HG03342 (cell line): ENCODE measurements around the gene PLPPR1.

Experiments used
- ATAC-seq: cut with Tn5 transposase; IDR thresholded peaks from one replicate; pipeline ENCODE4 v1.9.1; 2021; ENCODE audit warnings: mild to moderate bottlenecking, moderate library complexity; ENCODE audit not compliant: unreplicated experiment

The PLPPR1 gene

GRCh38 chr9:101336091-101336490, 307.6 kb downstream of the PLPPR1 start:
- ATAC-seq: no peak

- no peak for ATAC-seq
These were observed 308.7 kb downstream of the PLPPR1 start for GRCh38 chr9:101337237-101337636.

- no peak for ATAC-seq
These were observed 313.4 kb downstream of the PLPPR1 start for GRCh38 chr9:101341958-101342357.

- no peak for ATAC-seq
These were observed 314.1 kb downstream of the PLPPR1 start for GRCh38 chr9:101342595-101342994.

GRCh38 chr9:101350285-101350684, 321.8 kb downstream of the PLPPR1 start:
- no peak for ATAC-seq

GRCh38 chr9:101352892-101353463, 324.5 kb downstream of the PLPPR1 start:
- ATAC-seq: no peak

- no peak for ATAC-seq
These were observed 325.2 kb downstream of the PLPPR1 start for GRCh38 chr9:101353683-101354082.

- ATAC-seq: no peak
These were observed 325.7 kb downstream of the PLPPR1 start for GRCh38 chr9:101354143-101354764.

GRCh38 chr9:101354765-101355708, 326.5 kb downstream of the PLPPR1 start:
- ATAC-seq: no peak

GRCh38 chr9:101356619-101357018, 328.1 kb downstream of the PLPPR1 start:
- ATAC-seq: no peak

- ATAC-seq: no peak
These were observed 331.2 kb downstream of the PLPPR1 start for GRCh38 chr9:101359679-101360078.

- no peak for ATAC-seq
These were observed 332.1 kb downstream of the PLPPR1 start for GRCh38 chr9:101360647-101361046.

GRCh38 chr9:101362450-101362849, 333.9 kb downstream of the PLPPR1 start:
- ATAC-seq: no peak

- no peak for ATAC-seq
These were observed 336.7 kb downstream of the PLPPR1 start for GRCh38 chr9:101365181-101365580.

GRCh38 chr9:101366038-101366756, 337.7 kb downstream of the PLPPR1 start:
- ATAC-seq: no peak

- no peak for ATAC-seq
These were observed 338.8 kb downstream of the PLPPR1 start for GRCh38 chr9:101367323-101367722.

GRCh38 chr9:101369286-101369685, 340.8 kb downstream of the PLPPR1 start:
- ATAC-seq: no peak

- ATAC-seq: no peak
These were observed 341.5 kb downstream of the PLPPR1 start for GRCh38 chr9:101369884-101370531.

- no peak for ATAC-seq
These were observed 343.3 kb downstream of the PLPPR1 start for GRCh38 chr9:101371813-101372212.

- ATAC-seq: no peak
These were observed 344.0 kb downstream of the PLPPR1 start for GRCh38 chr9:101372327-101373118.
